SK-N-MC (cell line): ENCODE measurements around the gene GDF7.

ENCODE experiments used
- EZH2 ChIP-seq: fragments of 200-600 bp; sonication (generic); IDR thresholded peaks from one replicate; pipeline ENCODE4 v1.6.1; 2017; ENCODE audit warnings: antibody characterized with exemption
- FOXP2 ChIP-seq: optimal IDR thresholded peaks from 2 replicates; pipeline ENCODE3; 2011; ENCODE audit warnings: mild to moderate bottlenecking, moderate library complexity; ENCODE audit not compliant: insufficient read depth; ENCODE audit errors: extremely low read length, control extremely low read depth
- POLR2AphosphoS5 ChIP-seq: IDR thresholded peaks from 2 replicates; pipeline ENCODE4 v1.6.1; 2012; ENCODE audit warnings: mild to moderate bottlenecking, low read depth, low read length, borderline replicate concordance

DNA sequence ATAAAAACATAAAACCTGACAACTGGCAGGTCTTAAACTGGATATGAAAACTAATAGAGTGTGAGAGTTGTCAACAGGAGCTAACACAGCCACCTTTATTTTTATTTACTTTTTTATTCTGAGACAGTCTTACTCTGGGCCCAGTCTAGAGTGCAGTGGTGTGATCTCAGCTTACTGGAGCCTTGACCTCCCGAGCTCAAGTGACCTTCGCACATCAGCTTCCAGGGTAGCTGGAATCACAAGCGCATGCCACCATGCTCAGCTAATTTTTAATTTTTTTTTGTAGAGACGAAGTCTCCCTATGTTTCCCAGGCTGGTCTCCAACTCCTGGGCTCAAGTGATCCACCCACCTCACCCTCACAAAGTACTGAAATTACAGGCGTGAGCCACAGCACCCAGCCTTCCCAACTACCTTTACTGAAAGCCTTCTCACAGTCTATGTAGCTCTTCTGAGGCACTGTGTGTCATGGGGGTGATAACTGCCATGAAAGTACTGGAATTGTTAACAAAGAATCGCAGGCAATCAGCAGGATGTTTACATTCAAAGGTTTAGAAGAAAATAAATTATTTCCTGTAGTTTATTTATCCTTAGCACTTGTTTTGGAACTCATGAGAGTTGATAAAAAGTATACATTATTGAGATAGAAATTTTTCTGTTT is 24.3 kb downstream of the GDF7 start:
- TF ChIP-seq EZH2: no peak
- TF ChIP-seq POLR2AphosphoS5: no peak
- no peak for TF ChIP-seq FOXP2
